Fibroblast of pulmonary artery (primary cell): Measurements from ENCODE around the gene TMEM150C.
A peak's percentile ranks its signal among the peaks of the same experiment; 100 is the strongest.
"Not testable (repeated sequence)": the region's sequence is repeated elsewhere in the genome, so short reads cannot be mapped to it uniquely, and the experiment has no call there.

Experiments
- DNase-seq: peaks from one replicate; pipeline ENCODE4 v3.0.0-alpha.2; 2010; ENCODE audit warnings: low read depth
- H3K4me3 ChIP-seq: replicated peaks from 2 replicates; pipeline ENCODE4 v1.5.1; 2011; ENCODE audit warnings: low read depth, mild to moderate bottlenecking, control low read depth, low read length, moderate library complexity
- CTCF ChIP-seq: IDR thresholded peaks from 2 replicates; pipeline ENCODE4 v1.5.1; 2011; ENCODE audit warnings: mild to moderate bottlenecking, control low read depth, low read length, inconsistent platforms; ENCODE audit errors: missing control alignments

TMEM150C gene

GRCh38 chr4:82555276-82555675 is 6.5 kb downstream of the TMEM150C start:
- peak; percentile 5 for DNase-seq
- no peak overlapping the region for H3K4me3 ChIP-seq
- TF ChIP-seq CTCF = peak; percentile 16

GRCh38 chr4:82553020-82553419 is 8.8 kb downstream of the TMEM150C start:
- no peak overlapping the region for H3K4me3 ChIP-seq
- no peak for DNase-seq
- no peak for TF ChIP-seq CTCF

GRCh38 chr4:82551734-82552133 is 10.1 kb downstream of the TMEM150C start:
- no peak for DNase-seq
- H3K4me3 ChIP-seq = no peak overlapping the region
- TF ChIP-seq CTCF = no peak

- DNase-seq, H3K4me3 ChIP-seq: not testable (repeated sequence)
These were observed 13.9 kb downstream of the TMEM150C start for GRCh38 chr4:82547850-82548249.

- no peak for TF ChIP-seq CTCF
- DNase-seq = no peak
- H3K4me3 ChIP-seq = no peak overlapping the region
These were observed 18.7 kb downstream of the TMEM150C start for GRCh38 chr4:82543131-82543530.

GRCh38 chr4:82542642-82543041 is 19.1 kb downstream of the TMEM150C start:
- H3K4me3 ChIP-seq = no peak overlapping the region
- DNase-seq = no peak
- TF ChIP-seq CTCF = no peak

GRCh38 chr4:82529322-82529721 is 32.5 kb downstream of the TMEM150C start:
- DNase-seq = no peak
- no peak for TF ChIP-seq CTCF
- H3K4me3 ChIP-seq = no peak overlapping the region

GRCh38 chr4:82528868-82529267 is 32.9 kb downstream of the TMEM150C start:
- TF ChIP-seq CTCF = no peak
- no peak for DNase-seq
- no peak overlapping the region for H3K4me3 ChIP-seq
